Measurements from ENCODE around the gene SAPCD2.

SAPCD2 gene

DNA sequence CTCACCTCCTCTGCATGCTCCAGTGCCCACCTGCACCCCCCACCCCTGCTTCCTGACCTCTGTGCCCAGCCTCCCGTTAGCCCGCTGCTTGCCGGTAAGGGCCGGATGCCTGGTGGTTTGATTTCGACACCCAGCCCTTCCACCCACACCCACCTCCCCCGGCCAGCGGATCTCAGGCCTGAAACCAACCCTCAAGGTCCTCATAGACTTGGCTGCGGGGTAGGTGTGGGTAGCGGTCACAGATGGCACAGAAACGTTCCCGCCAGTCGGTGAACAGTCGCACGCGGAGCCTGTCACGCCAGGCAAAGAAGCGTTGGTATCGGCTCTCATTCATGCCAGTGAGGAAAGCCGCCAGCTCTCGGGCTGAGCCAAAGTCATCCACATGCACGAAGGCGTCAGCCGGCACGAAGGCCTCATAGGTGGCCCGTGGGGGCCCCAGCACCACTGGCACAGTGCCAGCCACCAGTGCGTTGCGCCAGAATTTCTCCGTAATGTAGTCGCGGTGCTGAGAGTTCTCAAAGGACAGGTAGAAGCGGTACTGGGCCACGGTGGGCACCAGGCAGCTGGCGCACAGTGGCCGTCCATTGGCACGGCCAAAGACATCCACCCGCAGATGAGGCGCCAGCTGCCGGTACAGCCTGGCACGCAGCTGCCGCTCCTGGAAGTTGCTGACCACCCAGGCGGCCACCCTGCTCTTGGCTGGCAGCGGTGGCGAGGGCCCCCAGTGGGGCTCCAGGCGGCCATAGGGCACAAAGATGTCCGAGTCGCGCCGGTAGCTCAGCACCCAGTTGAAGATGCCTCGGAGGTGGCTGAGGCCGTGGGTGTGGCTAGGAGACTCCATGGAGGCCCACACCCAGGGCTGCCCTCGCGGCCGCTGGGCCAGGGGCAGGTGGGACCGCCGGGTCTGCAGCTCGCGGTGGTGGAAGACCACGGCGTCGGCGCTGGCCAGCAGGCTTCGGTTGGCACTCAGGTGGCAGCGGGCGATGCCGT lies 39.5 kb downstream of the SAPCD2 start:
- DNase-seq, result no peak

DNA sequence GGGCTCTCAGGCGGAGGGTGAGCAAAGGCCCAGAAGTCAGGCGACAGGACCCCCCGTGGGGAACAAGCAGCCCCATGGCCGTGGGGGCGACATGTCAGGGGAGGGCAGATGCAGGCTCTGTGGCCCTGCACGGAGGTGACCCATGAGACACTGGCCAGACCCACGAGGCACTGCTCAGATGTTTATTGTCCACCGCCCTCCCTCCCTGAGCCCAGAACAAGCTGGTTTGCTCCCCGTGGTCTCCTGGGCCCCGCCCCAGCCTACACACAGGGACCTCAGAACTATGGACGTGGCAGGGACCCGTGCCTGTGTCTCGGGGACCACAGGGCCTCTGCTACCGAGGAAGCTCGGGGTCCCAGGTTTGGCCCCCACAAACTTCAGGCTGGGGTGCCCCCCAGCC lies 40.4 kb downstream of the SAPCD2 start:
- DNase-seq, result no peak

DNA sequence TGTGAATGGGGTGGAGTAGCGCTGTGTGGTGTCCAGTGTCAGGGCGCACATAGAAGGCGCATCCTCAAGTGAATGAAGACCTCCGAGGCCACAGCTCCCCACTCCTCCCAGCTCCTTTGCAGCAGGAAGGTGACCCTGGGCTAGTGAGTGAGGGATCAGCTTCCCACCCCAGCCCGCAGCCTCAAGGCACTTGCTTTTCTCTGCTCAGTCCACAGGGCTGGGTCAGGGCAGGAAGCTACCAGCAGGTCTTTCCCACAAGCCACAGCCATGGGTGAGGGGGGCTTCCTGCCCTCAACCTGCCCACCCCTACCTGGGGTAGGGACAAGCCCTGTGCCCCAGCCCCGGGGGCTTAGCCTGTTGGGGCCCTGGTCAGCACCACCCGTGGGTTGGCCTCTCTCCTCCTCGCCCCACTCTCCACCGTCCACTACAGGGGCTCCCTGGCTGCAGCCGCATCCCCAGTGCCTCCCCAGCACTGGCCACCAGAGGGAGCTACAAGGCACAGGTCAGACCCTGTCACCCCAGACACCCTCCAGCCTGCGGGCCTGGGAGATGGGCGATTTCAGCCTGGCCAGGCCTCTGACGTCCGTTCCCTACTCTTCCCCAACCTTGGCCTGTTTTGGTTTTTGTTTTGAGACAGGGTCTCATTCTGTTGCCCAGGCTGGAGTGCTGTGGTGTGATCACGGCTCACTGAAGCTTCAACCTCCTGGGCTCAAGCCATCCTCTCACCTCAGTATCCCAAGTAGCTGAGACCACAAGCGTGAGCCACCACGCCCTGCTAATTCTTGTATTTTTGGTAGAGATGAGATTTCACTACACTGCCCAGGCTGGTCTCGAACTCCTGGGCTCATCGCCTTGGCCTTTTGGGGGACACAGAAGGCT lies 41.1 kb downstream of the SAPCD2 start:
- no peak for DNase-seq

DNA sequence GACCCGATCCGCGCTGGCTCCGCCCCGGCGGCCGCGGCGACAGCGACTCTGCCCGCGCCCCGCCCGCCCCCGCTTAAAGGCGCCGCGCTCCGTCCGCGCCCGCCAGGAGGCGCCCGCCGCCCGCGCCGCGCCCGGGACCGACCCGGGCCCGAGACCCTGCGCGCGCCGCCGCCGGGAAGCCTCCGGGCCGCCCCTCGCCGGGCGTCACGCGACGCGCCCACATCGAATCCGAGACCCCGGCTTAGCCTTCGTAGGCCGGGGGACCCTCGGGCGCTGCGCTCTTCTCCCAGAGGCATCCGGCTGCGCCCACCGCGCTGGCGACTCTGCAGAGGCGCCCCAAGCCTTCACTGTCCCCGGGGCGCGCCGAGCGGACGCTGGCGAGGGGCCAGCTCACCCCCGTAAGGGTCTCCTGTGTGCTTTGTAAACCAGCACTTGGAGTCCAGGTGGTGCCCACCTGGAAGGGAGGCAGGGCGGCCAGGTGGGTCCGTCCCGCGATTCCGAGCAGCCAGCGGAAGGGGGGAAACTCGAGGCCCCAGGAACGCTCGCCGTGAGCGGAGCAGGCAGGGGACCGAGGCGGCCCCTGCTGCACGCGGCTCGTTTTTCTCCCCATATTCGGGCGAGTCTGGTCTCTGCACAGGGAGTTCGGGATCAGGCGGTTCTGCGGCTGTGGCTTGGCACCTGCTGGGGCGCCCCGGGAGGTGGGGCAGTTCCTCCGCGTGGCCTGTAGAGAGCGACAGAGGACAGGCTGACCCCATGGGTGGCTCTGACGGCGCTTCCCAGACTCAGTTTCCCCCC lies 41.9 kb downstream of the SAPCD2 start:
- DNase-seq, result no peak

DNA sequence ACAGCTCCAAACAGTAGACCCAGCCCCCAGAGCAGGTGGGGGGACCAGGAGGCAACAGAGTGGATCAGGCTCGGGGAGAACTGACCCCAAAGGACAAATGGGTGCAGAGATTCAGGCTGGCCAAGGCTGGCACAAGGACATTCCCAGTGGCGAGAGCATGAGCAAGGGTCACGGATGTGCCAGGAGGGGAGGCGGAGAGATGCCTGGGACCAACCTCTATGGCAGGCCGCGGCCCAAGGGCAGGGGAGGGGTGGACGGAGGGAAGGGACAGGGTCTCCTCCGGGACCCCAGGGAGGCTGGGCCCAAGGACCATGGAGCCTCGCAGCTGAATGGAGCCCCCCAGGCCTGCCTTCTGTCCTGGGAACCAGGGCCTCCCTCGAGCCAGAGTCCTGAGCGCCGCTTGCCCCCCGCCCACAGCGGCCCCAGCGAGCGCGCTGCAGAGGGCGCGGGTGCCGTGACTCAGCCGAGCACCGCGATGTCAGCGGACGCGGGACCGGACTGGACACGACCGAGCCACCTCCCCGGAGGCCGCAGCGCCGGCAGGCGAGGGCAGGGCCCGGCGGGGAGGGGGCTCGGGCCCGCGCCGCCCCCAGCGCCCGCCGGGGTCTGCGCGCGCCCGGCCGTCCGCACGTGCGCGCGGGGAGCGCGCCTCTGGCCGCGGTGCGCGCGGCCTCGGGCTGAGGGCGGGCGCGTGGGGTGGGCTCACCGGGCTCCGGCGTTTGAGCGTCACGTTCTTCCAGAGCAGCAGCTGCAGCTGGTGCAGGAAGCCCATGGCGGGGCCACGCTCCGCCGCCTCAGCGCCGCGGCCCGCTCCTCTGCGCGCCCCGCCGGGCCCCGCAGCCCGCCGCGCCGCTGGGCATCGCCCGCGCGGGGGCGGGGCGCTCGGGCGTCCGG lies 42.7 kb downstream of the SAPCD2 start, which contains the start of gene ABCA2:
TSS of gene ABCA2 (minus strand) at position 869 of the 894 bp plus-strand sequence. CDS start at position 772, 97 bp downstream.
- DNase-seq, result no peak

DNA sequence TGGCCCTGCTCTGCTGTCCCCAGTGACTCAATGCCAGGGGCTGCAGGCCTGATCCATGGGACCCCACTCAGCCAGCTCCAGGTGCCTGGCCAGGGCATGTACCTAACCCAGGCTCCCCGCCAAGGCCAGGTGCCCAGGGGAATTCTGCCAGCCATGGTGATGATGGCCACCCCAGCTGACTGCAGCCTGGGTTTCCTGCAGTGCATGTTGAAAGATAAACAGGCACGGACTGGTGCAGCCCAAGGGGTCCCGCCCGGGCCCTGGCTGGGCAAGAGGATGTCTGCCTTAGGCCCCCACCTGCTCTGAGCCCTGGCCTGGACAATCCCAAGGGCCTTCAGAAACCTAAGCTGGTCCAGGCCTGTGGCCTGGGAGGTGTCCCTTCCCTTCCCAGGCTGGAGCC lies 43.5 kb downstream of the SAPCD2 start:
- peak; percentile 18 for DNase-seq

DNA sequence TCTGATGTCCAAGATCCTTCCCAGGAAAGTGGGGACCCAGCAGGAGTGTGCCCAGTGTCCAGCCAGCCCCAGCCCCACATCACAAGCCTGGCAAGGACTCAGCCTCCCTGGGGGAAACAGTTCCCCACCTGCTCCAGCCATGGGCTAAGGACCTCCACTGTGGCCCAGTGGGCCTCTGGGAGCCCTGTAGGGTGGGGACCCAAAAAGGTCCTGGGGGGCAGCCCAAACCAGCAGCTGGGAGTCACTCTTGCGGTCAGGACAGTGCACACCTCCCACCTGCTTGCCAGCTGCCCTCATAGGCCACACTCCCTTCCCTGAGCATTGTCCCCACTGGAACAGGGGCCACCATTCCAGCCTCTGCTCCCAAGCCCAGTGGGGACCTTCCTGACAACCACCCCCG lies 44.0 kb downstream of the SAPCD2 start:
- DNase-seq, result no peak

DNA sequence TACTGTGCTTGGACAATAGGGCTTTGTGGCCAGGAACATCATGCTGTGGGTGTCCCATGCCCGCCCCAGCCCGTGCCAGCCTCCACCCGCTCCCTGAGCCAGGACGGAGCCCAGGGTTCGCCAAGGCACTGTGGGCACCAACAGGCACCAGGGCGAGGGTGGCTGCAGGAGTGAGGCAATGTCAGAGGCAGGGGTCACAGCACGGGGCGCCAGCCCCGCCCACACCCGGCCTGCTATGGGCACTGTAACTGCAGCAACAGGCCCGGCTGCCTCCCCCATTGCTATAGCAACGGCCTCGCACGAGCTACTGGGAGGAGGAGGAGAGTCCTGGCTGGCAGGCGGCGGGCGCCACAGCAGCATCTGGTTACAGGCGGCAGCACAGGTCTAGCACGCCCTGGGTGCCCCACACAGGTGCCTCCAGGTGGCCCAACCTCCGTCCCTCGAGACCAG lies 44.8 kb downstream of the SAPCD2 start:
- DNase-seq, result peak; percentile 95

DNA sequence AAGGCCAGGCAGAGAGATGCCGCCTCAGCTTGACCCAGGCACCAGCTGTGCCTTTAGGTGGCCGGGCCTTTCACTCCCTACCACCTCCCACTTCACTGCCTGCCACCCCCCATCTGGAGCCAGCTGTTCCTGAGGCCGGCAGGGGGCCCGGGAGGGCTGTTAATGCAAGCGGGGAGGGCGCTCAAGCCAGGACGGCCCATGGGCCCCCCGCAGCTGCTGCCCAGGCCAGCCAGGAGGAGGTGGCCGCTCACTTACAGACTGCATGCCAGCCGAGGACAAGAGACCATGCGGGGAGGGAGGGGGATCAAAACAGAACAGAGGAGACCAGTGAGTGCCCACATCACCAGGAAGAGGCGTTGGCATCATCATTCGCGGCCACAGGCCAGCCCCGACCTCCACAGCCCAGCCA lies 46.8 kb downstream of the SAPCD2 start:
- no peak for DNase-seq

DNA sequence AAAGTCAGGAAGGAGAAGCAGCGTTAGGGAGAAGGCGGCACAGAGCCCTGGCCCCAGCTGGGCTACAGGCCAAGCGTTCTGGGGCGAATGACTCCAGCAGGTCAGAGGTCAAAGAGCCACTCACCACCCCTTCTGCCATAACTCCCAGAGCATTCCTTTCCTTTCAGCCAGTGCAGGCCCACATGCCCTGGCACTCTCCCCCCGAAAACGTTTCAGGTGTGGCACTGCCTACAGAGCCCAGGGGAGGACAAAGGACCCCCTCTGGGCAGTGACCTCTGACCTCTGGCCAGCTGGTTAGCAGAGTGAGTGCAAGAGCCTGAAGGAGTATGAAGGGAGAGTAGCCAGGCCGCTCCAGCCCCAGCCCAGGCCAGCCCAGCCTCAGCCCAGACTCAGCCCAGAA lies 47.2 kb downstream of the SAPCD2 start:
- DNase-seq, result no peak

DNA sequence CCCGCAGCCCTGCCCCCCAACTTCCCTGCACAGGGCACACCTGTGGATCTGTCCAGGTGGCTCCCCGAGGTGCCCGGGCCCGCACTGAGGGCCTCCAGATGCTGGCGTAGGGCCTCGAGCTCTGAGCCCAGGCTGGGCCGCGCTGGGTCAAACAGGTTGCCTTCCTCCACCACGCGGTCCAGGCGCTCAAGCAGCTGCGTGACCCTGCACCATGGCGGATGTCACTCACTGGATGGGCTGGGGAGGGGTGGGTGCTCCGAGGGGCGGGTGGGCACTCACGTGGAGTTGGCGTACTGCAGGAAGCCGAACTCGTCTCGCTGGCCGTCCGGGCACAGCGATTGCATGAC lies 47.7 kb downstream of the SAPCD2 start:
- DNase-seq, result no peak

DNA sequence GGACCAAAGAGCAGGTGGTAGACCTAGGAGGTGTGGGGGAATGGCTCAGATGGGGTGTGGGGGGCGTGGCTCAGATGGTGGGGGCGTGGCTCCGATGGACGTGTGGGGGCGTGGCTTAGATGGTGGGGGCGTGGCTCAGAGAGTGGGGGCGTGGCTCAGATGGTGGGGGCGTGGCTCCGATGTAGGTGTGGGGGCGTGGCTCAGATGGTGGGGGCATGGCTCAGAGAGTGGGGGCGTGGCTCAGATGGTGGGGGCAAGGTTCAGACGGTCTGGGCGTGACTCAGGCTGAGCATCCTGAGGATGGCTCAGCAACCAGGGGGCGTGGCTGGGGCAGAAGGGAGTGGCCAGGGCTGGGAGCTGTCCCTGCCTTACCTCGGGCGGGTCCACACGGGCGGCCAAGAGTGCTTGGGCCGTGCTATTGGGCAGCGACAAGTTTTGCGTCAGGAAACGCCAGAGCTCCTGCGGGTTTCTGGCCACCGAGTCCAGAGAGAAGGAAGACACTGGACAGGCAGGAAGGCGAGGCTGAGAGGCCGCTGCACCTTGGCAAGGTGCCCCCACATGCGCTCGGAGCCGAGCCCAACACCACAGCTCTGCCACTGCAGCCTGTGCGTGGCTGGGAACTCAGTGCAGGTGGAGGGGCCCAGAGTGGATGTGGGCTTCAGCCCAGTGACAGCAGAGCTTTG lies 48.2 kb downstream of the SAPCD2 start:
- DNase-seq, result peak; percentile 79

DNA sequence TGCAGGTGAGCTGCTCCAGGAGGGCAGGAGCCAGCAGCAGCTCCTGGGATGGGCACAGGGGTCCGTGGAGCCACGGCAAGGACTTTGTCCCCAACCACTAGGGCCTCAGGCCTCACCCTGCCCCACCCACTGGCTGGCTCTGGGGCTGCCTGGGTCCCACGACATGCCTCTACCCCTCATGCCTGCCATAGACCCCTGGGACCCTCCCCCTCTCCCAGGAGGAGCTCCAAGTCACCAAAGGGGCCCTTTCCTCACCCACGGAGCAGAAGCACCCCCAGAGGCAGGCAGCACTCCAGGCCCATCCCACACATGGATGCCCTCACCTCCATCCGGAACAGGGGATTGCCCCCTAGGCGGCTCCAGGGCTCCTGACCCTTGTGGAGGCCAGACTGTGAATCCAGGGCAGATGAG lies 48.8 kb downstream of the SAPCD2 start:
- no peak for DNase-seq

DNA sequence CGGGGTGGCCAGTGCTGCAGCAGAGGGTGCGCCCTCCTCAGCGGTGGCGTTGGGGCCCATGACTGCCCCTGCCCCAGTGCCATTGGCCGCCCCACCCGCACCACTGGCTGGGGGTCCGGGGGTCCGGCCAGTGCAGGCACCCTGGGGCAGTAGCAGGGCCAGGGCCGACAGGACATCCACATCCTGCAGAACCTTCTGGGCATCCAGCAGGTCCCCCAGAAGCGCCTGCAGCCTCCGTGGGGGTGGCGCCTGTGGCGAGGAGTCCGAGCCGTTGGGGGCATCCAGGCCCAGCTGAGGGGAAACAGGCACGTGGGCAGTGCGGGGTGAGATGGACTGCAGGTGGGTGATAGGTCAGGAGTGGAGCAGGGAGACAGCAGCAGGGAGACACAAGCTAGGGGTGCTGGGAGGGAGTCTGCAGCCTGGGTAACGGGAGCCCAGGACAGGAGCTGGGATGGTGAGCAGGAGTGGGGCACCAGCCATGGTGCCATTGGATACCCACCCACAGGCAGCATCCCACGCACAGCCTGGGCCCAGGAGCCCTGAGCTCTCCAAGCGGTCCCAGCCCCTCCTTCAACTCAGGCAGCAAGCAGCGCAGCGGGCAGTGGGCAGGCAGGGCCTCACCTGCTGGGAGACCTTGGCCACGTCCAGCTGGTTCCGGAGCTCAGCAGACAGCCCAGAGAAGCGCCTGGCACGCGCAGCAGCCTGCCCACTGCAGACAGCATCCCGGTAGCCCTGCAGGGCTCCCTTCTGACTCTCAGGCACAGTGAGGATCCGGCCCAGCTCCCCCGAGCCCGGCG lies 49.4 kb downstream of the SAPCD2 start:
- no peak for DNase-seq

DNA sequence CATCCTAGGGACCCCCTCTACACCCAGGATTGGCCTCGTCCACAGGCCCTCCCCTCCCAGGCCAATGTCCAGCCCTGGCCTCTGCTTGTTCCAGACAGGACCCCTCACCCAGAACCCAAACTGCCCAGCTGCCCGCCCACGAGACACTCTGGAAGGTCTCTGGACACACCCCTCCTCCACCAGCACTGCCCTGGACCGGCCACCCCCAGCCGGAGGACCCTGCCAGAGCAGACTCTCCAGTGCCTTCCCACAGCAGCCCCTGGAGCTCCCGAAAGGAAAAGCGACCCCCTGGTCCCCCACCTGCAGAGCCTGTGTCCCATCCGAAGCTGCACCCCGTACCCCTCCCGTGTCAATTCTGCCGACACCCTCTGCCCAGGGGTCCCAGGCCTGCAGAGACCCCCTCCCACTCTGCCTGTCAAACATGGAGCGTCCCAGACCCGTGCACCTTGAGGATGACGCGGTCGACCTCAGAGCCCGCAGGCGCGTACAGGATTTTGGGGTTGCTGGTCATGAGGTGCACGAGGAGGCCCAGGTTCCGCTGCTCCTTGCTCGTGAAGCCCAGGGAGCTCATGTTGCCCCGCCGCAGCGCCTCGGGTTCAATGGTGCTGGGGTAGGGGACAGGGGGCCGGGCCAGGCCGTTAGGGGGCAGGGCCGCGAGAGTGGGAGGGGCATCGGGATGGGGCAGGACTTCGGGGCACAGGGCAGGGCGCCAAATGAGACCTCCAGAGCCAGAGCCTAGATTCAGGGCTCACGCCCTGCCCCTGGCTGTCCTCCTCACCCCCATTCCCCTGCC lies 50.3 kb downstream of the SAPCD2 start:
- DNase-seq, result no peak

DNA sequence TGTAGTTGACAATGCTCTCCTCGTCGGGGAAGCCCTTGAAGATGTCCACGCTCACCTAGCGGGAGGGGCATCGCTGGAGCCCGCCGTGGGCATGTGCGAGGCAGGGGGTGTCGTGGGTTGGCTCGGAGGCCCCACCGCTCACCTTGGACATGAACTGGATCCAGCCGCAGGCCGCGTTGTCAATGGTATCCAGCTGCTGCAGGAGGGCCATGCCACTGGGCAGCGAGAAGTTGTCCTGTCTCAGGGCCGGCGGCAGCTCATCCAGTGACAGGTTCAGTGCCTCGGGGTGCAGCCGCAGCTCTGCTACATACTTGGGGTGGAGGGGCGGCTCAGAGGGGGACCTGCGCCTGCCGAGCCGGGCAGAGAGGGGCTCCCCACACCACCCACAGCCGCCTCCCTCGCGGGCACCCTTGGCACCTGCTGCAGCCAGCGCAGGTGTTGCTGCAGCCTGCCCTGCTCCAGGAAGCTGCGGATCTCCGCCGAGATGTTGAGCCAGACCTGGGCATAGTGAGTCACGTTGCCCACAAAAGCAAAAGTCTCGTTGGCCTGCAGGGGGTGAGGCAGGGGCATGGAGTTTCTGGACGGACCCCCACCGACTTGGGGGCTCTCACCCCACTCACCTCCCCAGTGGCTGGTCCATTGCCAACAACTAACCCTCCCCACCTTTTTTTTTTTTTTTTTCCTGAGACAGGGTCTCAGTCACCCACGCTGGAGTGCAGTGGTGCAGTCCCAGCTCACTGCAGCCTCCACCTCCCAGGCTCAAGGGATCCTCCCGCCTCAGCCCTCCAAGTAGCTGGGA lies 51.4 kb downstream of the SAPCD2 start:
- no peak for DNase-seq

DNA sequence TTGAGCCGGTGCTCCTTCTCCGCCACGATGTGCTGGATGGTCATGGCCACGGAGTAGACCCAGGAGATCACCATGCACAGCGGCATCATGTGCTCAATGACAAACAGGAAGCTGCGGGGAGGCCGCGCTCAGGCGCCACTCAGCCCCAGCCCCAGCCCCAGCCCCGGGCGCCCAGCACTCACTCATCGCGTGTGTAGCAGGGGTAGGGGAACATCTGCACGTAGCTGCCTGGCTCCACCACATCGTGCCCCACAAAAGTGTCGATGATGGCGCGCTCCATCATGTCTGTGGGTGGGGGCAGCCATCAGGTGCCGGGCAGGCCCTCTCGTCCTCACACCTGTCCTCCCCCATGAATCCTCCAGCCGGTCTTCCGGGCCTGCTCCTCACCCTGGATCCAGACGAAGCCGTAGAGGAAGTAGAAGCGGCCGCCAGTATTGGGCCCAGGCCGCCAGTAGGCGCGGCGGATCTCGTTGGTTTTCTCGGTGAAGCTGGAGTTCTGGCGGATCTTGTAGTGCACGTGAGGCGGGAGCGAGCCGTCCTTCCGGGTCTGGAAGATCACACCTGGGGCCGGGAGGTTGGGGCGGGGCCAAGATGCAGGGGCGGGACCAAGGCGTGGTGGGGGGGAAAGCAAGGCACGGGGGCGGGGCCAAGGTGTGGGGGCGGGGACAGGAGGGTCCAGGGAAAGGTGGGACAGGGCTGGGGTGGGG lies 52.4 kb downstream of the SAPCD2 start:
- no peak for DNase-seq

DNA sequence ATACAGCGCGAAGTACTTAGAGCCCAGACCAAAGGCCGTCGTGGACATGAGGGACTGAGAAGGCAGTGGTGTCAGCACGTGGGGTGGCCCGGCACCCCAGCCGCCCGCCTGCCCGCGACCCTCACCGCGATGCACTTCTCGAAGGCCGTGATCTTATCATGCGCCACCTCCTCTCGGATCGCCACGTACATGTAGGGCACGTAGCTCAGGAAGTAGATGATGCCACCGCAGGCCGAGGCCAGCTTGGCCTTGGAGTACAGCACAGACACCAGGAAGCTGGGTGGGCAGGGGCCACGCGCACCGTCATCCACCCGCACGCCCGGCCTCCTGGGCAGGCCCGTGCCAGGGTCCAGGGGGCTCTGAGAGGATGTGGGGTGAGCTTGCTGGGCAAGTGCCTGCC lies 53.3 kb downstream of the SAPCD2 start:
- no peak for DNase-seq

Data from DMS153 (cell line).